ENCODE results near the gene FLT1.

GRCh38 chr13:28475916-28476725, 18.8 kb downstream of the FLT1 start:
- TF ChIP-seq CTCF (IDR thresholded peaks at IDR 0.05), result no peak
- no peak for TF ChIP-seq ZFX (IDR thresholded peaks at IDR 0.05; ENCODE audit: borderline replicate concordance)

All from 22Rv1 (cell line).